Stimulated activated CD8-positive, alpha-beta memory T cell treated with anti-CD3 and anti-CD28 coated beads, Interleukin-4, amount 100 ng/mL, for 48 hours (primary cell): ENCODE measurements around the gene TBX6.
A peak's percentile ranks its signal among the peaks of the same experiment; 100 is the strongest.

Experiments used
- DNase-seq: peaks from one replicate; pipeline ENCODE4 v3.0.0-alpha.2; 2020

The TBX6 gene

DNA sequence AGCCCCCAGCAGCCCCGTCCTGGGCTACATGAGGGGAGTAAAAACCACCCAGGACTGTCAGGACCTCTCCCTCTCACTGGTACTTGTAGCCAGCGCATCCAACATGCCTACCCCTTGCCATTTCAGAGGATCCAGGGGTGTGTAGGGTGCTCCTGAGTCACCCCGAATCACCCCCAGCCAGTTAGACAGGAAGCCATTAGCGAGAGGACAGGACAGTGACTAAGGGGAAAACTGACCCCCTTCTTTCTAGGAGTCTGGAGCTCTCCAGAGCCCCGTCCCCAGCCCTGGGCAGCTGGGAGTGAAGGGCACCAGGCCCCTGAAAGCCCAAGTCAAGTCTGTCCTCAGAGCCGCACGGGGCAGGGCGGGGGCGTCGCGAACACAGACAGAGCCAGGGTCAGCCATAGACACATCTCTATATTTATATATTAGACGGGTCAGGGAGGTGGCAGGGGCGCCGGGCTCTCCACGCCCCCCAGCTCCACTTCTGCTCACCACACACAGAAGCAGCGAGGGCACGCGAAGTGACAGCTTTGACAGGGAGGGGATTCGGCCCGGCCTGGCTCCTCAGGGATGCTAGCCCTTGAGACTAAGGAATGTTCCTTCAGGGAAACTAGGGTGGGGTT lies 22.1 kb upstream of the TBX6 start:
- no peak for DNase-seq

DNA sequence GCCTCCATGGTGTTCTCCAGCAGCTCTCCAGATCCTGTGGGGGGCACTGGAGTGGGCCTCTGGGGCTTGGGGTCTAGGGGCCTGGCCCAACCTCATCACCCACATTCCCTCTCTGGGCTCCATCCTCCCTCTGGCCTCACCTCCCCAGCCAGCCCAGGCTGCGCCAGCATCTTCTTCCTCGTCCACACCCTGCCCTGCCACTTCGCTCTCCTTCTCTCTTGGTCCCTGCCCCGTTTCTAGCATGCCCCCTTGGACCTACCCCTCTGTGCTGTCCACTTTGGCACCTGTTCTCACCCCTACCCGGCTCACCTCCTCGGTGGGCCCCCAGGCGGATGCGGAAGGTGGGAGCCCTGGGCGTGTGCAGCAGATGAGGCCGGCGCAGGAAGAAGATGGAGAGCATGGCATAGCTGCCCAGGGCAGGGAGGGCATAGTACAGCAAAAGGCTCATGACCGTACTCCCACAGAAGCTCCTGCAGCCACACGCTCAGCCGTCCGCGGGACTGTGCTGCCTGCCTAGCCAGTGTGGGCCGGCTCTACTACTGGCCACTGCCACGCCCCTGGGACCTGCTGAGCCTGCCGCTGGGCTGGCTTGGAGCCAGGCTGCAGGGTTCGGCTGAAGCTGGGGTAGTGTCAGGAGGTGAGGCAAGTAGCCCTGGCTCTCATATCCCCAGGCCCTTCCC lies 21.4 kb upstream of the TBX6 start, which contains the start of gene GDPD3:
TSS of gene GDPD3 (minus strand) at position 507 of the 680 bp plus-strand sequence. CDS start at position 448, 59 bp downstream.
- DNase-seq, result no peak

DNA sequence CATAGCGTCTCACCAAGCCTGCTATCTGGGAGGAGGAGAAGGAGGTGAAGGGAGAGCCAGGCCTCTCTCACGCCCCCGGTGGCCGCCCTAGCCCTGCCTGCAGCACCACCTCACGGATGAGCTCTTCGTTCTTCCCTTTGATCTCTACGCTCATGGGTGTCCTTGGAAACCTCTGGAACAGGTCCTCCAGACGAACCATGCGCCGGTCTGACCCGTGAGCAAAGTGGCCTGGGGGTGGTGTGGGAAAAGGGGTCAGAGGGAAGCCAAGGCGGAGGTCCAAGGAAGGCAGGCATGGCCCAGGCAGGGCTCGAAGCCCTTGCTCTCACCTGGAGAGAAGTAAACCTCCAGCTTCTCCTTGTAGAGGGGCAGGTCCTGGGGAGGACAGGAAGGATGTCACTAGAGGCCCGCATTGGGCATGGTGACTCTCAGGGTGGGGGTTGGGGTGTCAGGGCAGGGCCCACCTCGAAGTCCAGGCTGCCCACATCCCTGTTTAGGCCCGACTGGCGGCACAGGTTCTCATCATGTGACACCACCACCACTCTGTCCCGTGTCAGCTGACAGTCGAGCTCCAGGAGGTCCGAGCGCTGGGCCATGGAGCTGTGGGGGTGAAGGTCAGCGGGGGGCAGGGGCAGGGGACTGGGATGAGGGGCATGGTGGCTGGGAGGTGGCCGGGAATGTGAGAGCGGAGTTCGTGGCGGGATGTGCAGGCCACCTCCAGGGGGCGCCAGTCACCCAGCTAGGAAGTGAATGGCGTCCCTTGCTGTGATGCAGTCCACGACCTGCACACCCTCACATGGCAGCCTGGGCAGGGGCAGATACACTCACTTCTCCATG lies 20.7 kb upstream of the TBX6 start:
- peak; percentile 86 for DNase-seq

DNA sequence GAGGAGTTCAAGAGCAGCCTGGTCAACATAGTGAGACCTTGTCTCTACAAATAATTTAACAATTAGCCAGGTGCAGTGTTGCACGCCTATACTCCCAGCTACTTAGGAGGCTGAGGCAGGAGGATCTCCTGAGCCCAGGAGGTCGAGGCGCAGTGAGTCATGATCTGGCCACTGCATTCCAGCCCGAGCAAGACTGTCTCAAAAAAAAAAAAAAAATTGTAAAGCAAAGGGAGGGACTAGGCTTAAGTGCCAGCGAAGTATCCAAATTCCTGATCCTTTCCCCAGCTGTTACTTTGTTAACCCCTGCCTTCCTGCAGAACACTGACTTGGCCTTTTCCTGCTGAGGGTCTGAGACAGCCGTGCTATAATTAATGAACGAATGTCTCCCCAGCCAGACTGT lies 18.9 kb upstream of the TBX6 start:
- DNase-seq, result no peak

DNA sequence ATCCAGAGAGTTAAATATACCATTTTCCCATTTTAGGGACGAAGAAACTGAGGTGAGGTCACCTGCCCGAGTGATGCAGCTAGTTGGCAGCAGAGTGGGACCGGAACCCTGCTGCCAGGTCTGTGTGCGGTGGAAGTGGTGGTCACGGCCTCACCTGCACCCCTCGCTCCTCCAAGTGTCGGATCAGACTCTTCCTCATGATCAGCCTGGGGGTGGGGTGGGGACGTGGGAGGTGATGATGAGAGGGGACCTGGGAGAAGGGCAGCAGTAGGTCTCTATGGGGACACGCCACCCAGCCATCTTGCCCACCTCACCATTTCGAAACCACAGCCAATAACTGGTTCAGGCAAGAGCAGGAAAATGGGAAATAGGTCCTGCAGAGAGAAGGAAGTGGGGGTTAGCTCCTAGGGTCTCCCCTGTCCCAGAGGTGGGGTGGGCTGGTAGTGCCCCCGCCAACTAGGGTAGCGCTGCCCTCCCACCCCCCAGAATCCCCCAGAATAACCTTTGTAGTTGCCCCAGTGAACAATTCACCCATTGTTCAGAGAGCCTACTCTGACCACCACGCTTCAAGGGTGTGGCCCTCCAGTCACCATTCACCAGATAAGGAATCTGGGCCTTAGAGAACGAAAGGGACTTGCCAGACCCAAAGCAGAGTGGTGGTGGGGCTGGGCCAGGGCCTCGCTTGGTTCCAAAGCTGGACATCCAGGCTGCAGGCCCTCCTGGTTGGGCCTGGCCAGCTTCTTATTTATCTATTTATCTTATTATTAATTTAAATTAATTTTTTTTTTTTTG lies 16.5 kb upstream of the TBX6 start:
- no peak for DNase-seq

DNA sequence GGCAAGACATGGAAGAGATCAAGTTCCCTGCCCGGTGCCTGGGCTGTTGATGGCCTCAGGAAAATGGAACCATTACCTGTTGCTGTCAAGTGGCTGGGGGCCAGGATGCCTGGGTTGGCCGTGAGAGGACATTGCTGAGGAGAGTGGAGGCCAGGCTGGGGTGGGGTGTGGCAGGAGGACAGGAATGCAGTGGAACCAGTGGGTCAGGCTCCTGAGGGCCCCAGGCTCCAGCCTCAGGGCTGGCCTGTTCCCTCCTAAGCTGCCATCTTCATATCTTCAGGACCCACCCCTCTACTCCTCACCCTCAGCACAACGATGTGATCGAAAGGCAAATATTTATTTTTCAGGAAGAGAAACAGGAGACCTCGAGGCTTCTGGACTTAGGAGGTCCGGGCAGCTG lies 12.8 kb upstream of the TBX6 start:
- DNase-seq, result no peak

DNA sequence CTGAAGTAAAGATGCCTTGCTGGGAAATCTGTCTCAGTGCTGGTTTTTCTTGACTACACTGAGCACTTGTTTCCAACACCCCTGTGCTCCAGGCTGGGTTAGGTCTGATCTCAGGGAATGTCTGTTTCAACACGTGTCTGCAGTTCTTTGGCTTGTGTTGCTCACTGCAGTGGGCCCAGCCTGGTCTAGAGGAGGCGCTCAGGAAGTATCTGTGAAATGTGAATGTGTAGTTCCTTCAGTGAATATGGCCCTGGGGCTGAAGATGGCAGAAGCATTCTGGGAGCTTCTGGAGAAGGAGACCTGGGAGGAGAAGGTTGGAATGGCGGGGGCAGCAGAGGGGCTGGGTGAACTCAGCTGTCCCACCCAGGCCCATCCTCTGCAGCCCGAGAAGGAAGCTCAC lies 12.4 kb upstream of the TBX6 start:
- no peak for DNase-seq

DNA sequence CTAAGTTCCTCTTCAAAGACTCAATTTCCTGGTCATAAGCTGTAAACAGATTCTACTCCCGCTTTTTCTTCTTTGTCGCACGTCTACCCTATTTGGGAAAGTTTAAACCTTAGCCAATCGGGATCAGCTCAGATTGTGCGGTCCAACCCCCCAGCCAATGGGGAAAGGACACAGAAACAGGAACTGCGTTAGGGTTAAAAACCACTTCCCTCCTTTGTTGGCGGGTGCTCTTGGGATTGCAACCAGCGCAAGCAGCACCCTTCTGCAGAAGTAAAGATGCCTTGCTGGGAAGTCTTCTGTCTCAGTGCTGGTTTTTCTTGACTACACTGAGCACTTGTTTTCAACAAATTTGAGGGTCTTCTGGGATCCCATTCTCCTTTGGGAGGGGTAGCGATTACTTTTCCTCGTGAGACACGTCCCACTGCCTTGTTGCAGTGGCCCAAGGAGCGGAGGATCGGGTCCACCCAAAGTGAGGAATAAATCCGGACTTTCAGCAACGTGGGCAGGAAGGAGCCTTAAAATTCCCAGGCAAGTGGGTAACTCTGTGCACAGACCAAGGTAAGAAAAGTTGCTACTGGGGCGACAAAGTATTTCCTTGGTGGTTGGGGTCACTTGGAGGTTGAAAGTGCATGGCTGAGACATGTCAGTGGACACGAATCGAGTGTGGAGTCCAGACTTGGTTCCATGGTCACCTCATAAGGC lies 5.3 kb upstream of the TBX6 start:
- DNase-seq, result no peak

DNA sequence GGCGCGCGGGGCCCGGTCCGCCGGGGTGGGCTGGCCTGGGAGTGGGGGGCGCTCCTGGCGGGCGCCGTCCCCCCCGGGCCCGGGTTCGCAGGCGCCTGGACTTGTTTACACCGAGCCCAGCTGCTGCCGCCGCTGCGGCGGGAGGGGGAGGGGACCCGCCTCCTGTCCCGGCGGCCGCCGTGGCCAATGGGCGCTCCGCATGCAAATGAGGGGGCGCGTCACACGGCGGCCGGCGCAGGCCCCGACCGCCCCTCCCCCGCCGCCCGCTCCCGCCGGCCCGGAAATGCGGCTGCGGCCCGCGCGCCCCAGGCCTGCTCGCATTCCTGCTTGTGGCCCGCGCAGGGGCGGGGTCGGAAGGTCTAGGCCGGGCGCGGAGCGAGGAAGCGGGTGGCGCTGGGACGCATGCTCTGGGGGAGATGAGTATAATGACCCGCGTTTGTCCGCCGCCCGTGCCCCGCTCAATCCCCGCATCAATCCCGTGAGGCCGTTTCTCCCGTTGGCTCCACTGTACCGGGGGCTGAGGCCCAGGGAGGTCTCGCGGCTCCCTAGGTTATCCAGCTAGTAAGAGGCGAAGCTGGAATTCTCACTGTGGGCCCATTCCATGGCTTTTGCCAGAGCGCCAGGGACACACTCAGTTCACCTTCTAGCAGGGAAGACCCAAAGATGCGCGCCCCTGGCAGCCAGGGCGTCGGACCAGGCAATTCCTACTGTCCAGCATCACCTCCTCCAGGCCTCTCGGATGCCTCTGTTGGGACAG lies 4.6 kb upstream of the TBX6 start, which contains the start of gene YPEL3:
TSS of gene YPEL3 (minus strand) at position 109 of the 757 bp plus-strand sequence. CDS start 731 bp downstream, outside the sequence.
- peak; percentile 89 for DNase-seq

DNA sequence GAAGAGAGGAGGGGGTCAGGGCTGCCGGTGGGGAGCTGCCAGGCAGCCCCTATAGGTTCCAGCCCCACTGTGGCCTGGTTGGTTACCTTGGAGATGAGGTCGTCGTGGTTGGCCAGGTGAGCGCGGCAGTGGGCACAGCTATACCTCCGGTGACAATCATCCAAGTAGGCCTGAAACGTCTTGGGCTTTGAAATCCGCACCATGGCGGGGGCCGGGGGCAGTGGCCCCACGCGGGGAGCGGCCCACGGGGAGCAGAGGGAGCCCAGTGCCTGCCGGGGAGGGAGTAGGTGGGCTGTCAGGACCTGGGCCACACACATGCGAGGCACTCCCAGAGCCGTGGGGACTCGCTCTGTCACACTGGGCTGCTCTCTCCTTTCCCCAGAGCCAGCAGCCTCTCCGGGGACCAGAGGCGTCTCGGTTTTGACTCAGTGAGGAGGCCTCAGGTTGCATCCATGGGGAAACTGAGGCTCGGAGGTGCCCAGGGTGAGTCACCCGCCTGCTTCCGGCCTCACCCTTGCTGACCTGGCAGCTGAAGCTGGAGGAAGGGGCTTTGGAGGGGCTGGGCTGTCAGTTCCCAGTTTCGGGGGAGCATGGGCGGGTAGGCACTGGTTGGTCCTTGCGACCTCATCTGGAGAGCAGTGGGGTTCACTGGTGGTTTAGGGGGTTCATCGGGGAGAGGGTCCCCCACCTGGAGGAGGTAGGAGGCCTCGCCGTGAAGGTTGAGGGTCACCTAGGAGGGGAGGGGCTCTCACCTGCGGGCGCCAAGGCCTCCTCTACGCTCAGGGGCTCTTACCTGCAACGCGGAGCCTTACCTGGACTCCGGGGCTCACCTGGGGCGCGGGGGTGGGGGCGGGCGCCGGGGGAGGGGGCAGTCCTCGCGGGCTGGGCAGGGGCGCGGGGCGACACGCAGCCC lies 3.7 kb upstream of the TBX6 start:
- DNase-seq, result no peak

DNA sequence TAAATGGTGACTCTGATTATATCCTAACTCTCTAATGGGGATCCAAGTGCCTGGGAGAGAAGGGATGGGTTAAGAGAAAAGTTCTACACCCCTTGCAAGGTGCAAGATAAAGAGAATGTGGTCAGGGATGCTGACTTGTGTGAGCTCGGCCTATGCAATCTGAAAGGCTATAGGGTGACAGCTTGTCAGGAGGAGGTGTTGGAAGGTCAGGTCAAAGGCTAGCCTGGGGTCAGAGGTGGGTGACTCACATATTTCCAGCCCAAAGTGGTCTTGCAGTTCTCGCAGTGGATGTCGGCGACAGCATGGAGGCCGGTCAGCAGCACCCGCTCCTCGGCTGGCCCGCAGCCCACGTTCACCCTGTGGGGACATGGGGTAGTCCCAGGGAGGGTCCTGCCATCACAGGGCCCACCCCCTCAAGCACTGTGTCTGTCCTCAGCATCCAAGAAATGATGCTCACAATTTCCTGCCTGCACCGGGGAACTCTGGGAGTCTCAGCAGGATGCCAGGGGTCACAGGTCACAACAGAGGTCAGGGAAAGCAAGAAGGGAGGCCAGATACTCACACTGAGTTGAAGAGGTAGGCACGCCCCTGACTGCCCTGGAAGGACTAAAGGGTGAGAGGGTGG lies 2.9 kb upstream of the TBX6 start:
- no peak for DNase-seq

DNA sequence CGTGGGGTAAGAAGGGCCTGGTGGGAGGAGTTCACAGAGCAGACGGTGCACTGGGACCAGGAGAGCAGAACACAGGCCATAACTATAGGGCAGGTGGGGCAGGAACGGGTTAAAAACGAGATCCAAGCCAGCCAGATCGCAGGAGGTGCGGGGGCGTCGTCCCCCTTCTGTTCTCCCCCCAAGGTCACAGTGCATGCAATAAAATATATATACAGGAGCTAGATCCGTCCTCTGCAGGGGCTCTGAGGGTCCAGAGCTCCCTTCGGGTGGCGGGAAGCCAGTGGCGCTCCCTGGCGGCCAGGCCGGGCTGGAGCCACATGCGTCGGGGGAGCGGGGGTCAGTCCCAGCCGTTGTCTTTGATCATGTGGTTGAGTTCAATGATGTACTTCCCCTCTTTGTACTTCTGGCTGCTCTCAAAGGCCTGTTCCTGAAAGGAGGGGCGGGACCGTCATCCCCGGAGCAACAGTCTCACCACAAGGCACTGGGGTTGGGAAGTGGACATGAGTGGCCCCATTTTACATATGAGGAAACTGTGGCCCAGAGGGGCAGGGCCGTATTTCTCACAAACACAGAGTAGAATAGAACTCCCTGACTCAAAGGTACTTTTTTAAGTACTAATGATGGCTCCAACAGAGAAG lies 768 bp upstream of the TBX6 start:
- DNase-seq, result peak; percentile 85

DNA sequence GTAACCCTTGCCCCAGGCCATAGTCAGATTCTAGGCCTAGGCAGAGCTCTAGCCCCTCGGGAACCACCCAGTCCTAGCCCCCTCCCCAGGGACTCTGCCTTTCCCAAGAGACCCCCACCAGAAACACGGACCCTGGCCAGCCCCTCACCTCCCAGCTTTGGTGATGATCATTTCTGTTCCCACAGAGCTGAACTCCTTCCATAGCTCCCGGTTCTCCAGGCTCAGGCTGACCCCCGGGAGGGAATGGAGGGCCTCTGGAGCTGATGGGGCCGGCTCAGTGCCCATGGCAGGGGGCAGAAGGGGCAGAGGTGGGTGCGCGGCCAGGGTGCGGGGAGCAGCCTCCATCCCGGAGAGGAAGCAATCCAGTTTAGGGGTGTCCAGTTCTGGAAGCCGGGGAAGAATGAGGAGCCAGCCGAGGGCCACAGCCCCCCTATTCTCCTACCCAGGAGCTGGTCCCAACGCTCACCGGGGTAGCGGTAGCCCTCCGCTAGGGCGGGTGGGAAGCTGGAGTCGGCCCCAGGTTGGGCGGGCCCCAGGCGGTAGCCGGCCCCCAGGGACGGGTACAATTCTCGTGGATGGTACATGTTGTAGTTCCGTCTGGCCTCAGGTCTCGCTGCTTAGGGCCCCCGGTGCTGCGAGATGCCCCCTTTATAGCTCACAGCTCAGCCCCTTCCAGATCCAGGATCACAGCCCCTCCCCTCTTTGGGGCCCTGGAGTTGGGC lies 953 bp downstream of the TBX6 start:
- no peak for DNase-seq

DNA sequence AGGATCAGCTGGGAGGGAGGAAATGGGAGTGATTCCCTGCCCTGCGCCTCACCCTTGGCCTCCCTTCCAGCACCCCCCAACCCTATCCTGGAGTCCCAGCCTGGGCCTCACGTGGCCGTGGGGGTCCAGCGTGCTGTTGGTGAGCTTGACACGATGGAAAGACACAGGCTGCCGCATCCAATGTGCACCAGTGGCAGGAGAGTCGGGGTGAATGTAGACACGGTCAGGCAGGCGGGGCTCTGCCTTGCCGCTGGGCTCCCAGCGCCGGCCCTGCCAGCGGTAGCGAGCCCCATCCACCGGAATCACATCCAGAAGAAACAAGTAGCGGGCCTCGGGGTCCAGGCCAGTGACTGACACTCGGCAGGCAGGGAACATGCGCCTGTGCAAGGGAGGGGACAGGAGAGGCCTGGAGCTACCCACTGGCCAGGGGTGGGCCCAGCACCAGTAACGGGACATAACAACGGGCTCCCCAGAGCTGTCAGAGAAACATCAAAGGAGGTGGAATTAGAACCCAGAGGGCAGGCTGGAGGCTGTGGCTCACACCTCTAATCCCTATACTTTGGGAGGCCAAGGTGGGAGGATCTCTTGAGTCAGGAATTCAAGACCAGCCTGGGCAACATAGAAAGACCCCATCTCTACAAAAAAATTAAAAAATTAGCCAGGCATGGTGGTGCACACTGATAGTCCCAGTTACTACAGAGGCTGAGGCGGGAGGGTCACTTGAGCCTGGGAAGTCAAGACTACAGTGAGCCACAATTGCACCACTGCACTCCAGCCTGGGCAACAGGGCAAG lies 2.7 kb downstream of the TBX6 start:
- DNase-seq, result no peak

DNA sequence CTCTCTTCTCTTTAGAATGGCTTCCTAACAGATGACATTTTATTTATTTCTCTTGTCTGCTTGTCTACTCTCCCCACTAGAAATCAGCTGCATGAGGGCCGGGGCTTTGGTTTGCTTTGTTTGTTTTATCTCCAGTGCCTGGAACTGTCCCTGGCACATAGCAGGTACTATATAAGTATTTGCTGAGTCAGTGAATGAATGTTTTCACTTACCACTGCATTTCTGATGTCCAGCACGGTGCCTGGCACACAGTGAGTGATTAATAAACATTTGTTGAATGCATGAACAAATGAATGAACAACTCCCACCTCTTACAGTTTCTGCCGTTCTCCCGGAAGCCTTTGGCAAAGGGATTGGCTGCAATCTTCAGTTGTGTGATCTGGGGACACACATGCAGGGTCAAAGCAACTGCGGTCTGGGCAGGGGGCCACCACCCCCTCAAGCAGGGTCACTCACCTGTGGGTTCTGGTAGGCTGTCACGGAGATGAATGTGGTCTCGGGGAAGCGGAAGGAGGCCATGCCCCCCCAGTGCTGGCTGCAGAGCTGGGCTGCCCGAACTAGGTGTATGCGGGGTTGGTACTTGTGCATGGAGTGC lies 3.4 kb downstream of the TBX6 start:
- no peak for DNase-seq

DNA sequence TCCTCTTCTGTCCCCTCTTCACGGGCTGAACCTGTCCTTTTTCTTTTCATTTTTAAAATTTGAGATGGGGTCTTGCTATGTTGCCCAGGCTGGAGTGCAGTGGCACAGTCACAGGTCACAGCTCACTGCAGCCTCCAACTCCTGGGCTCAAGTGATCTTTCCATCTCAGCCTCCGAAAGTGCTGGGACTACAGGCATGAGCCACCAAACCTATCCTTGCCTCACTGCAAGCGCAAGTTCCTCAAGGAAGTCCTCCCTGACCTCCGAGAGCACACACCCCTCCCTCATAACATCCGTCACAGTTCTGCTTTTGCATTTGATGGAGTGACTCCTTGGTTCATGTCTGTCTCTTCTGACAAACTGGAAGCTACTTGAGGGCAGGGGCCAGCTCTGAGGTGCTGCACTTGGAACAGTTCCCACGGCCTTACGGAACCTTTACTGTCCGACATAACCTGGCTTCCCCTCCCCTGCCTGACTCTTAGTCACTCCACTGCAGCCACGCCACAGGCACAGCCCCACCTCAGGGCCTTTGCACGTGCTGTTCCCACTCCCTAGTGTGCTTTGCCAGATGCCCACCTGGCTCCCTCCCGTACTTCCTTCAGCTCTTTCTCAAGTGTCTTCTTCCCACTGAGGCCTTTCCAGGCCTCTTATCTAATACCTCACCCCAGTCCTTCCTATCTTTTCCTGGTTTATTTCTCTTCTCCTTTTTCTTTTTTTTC lies 4.4 kb downstream of the TBX6 start:
- no peak for DNase-seq
